Stimulated activated CD4-positive, alpha-beta T cell treated with anti-CD3 and anti-CD28 coated beads, Interleukin-12 subunit alpha, Interleukin-12 subunit beta, amount 100 ng/mL, for 48 hours (primary cell): ENCODE data around the gene ASB13.
"Not testable (repeated sequence)": the region's sequence is repeated elsewhere in the genome, so short reads cannot be mapped to it uniquely, and the experiment has no call there.

Experiments used
- DNase-seq, 3 donors: peaks; one replicate each; pipeline ENCODE4 v3.0.0-alpha.2; 2020; ENCODE audit warnings: low read depth in 2 of 3, low spot score in 1 of 3

Gene ASB13

DNA sequence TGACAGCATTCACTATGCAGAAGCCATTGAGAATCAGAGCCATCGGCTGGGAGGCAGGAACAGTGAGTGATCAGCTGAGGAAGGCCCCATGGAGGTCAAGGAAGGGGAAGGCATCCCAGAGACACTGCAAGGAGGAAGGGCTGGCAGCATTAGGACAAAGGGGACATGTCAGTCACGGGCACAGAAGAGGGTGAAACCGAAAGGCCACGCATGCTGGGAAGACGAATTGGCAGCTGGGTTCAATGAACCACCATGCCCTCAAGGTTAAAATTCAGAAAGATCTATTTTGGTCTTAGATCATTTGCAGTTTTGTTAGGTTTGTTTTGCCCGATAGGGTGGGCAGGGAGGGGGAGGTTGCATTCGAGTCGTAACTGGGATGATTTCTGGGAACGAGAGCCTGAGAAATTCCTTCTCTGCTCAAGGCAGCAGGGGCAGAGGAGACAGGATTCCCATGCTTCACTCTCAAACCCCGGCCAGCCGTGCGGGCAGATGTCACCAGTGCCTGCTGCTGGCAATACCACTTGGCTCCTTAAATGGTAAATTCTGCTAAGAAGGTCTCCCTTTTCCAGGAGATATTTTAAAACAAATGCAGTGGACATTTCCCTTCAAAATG is 57.7 kb downstream of the ASB13 start:
- DNase-seq, result no peak

DNA sequence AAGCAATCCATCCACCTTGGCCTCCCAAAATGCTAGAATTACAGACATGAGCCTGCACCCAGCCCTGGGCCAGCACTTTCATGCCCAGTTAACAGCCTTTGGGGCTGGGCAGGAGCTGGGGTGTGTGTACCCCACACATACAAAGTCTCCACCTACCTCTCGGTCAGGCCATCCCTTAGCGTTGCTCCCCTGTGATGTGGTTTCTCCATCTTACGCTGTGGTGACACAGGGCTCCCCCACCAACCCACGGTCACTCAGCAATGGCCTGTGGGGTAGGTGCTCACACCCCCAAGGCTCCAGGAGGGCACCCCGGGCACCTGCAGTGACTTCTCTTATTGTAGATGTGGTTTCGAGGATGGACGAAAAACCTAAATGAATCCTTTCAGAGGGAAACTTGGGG is 58.8 kb downstream of the ASB13 start:
- no peak for DNase-seq

DNA sequence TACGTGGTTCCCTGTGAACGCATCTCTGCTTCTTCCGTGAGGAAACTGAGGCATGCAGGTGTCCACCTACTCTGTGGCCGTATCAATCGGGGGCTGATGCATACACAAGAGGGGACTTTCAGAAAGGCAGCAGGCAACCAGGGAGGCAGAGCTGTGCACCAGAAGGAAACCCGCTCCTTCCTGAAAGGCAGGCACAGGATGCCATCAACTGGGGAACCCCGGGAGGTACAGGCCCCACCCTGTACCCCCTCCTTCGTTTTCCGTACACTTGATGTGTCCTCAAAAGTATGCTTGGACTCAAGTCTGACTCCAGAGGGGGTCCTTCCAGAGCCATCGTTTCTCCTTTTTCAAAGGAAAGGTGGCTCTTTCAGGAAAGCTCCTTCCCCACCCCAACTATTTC is 59.5 kb downstream of the ASB13 start:
- DNase-seq, result no peak

GRCh38 chr10:5606321-5606720 is 60.1 kb downstream of the ASB13 start:
- no peak for DNase-seq

GRCh38 chr10:5604961-5605360 is 61.4 kb downstream of the ASB13 start:
- DNase-seq, result no peak

GRCh38 chr10:5604236-5604925 is 62.0 kb downstream of the ASB13 start:
- no peak for DNase-seq

GRCh38 chr10:5603848-5604170 is 62.6 kb downstream of the ASB13 start:
- no peak for DNase-seq

DNA sequence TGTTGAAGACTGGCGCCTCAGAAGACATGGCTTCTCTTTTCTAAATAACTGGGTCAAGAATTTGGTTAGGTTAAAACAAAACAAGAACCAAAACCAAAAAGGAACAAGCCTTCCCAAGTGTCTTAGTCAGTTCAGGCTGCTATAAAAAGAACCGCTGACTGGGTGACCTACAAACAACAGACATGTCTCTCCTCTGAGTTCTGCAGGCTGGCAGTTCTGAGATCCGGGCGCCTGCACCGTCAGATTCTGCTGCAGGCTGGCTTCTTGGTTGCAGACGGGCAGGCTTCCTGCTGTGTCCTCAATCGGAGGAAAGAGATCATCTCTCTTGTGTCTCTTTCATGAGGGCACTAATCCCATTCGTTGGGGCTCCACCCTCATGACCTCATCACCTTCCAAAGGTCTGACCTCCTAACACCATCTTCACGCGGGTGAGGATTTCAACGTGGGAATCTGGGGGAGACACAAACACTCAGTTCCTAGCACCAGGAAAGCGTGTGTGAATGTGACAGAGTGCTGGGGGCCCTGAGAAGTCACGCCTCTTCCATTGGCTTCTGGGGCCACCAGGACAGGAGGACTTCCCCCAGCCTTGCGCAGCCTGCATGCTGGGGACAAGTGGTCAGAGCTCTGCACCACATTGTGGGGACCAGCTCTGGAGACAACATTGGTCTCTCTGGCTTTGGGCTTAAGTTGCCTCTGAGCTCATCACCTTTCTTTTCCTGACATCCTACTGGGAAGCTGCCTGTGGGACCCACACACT is 63.1 kb downstream of the ASB13 start:
- no peak for DNase-seq

DNA sequence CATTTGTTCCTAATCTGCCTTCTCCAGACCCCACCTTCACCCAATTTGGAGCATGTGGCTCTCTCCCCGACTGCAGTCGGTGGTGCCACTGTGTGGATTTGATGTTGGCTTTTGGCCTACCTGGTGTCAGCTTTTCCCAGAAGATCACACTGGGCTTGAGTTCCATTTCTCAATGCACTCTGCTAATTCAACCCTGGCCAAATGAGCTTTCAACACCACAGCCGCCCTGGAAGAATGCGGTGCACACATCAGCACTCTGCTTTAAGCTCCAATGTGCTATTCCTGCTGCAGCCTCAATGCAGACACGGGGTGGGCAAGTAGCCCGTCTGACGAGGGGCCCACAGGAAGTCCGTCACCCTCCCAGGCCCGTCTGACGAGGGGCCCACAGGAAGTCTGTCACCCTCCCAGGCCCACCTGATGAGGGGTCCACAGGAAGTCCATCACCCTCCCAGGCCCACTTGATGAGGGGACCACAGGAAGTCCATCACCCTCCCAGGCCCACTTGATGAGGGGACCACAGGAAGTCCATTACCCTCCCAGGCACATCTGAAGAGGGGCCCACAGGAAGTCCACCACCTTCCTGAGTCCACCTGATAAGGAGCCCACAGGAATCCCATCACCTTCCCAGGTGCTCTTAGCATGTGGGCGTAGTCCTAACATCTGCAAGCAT is 64.4 kb downstream of the ASB13 start:
- no peak for DNase-seq

DNA sequence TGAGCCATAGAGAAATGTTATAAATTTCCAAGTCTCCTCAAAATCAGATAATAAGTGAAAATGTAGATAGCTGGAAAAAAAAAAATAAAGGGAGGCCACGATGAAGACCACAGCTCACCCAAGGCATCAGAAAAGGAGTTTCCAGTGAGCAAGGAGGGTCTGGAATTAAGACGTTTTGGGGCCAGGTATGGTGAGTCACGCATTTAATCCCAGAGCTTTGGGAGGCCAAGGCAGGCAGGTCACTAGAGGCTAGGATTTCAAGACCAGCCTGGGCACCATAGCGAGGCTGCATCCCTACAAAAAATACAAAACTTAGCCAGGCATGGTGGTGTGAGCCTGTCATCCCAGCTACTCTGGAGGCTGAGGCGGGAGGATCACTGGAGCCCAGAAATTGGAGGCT is 65.5 kb downstream of the ASB13 start:
- DNase-seq, result no peak

DNA sequence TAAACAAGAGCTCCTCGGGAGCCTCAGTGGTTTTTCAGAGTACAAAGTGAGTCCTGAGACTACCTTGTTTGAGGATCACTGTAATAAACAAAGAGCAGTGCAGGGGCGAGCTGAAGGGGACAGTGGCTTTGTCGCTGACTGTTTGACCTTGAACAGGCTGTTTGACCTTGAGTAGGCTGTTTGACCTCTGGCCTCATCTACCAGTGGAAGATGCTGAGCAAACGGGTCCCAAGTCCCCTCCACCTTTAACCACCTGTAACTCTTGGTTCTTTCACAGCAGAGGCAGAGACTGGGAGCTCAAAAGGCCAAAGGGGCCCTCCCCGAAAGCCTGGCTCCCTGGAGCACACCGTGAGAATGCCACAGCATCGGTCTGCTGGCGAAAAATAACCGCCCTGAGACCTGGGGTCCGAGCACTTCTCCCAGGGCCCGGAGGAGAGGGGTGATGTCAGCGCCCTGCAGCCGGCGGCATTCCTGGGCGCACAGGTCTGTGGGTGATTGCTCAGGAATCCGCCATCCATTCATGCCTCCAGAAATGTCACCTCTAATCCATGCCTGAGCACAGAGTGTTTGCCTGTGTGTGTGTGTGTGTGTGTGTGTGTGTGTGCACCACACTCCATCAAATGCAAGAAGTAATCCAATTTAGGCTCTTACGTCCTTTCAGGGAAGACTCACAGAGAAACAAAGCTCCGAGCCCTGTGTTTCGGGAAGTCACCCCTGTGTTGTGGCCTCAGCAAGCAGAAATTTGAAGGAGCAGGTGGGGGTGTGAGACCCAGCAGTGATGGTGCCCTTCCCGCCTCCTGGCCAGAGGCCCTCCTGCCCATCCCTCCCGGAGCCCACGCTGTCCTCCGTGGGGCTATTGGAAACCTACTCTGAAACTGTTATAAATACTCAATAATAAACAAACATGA is 66.5 kb downstream of the ASB13 start:
- no peak for DNase-seq

DNA sequence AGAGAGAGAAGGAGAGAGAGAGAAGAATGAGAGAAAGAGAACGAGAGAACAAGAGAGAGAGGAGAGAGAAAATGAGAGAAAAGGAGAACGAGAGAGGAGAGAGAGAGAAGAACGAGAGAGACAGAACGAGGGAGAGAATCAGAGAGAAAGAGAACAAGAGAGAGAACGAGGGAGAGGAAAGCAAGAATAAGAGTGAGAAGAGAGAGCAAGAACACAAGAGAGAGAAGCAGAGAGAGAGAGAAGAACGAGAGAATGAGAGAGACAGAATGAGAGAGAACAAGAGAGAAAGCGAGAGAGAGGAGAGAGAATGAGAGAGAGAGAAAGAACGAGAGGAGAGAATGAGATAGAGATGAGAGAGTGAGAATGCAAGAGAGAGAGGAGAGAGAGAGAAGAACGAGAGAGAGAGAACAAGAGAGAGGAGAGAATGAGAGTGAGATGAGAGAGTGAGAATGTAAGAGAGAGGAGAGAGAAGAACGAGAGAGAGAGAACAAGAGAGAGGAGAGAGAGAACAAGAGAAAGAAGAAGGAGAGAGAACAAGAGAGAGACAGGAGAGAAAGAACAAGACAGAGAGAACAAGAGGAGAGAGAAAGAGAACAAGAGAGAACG is 68.2 kb downstream of the ASB13 start:
- DNase-seq, result no peak

GRCh38 chr10:5596611-5597341 is 69.6 kb downstream of the ASB13 start:
- no peak for DNase-seq

- no peak for DNase-seq
Observed at GRCh38 chr10:5595994-5596471, 70.4 kb downstream of the ASB13 start.

DNA sequence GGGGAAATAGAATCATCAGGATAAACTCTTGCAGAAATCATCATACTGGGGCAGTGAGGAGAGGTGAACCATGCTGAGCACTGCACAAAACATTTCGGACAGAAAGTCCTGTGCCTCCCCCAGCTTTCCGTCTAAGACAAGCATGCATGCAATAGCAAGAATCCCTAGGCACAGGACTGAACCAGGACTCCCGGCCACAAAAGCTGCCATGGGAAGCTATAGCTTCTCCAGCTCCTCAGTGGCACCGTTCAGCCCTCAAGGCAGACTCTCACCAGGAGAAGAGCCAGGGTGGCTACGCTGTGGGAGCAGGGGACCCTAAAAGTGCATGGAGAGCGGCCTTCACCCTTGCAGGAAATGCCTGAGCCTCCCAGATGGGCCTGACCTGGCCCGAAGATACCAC is 70.8 kb downstream of the ASB13 start:
- DNase-seq, result no peak

DNA sequence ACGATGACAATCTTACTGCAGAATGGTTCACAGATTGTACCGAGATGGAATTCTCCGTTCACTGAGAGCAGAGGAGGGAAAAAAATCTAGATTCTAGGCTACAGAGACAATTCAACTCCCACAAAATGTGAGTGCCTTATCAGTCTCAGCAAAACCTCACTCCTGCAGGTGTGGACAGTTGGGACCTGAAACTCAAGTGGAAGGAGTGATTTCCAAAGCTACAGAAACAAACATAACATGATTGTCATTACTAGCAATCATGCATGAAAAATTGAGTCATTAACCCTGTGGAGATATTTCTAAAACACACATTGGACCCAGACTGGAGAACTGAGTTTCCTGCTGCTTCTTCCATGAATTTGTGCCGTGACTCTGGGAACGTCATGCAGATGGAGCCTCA is 71.3 kb downstream of the ASB13 start:
- DNase-seq, result no peak

DNA sequence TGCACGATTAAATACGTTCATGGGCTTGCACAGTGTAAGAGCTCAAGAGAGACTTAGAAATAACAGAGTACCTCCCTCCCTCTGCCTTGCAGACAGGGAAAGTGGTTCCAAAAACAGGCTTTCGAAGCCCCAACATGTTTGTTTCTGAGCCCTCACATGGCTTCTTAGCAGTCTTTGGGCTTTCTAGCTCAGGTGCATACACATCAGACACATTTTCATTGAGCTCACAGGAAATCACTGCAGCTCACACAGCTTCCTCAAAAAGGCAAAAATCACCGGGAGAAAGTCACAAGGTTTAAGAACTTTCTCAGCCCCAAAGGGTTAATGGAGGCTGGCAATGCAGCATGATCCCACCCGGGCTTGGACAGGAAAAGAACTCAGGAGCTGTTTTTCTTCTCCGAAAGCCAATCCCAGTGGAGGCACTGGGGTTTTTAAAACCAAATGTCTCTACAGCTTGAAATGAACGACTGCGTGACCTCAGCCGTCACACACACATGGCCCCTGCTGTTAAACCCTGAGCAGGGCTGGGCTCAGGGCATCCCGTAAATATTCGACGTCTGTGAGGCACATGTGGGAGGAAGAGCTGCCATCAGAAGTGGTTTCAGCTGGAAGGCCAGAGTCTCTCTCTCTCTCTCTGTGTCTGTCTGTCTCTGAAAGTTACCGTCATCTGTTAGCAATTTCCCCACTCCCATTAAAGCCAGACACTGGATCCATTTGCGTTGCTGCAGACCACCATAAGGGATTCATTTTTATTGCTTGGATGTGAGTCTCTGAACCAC is 71.9 kb downstream of the ASB13 start:
- DNase-seq, result no peak

DNA sequence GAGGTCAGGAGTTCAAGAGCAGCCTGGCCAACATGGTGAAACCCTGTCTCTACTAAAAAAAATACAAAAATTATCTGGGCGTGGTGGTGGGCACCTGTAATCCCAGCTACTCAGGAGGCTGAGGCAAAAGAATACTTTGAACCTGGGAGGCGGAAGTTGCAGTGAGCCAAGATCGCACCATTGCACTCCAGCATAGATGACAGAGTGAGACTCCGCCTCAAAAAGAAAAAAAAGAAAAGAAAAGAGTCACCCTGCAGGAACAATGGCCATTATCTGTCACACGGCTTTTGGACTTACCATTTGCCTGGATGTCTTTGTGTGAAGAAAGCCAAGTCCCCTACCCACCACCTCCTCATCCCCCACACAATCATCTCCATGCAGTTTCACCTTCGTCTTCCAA is 73.0 kb downstream of the ASB13 start:
- not testable (repeated sequence) for DNase-seq

DNA sequence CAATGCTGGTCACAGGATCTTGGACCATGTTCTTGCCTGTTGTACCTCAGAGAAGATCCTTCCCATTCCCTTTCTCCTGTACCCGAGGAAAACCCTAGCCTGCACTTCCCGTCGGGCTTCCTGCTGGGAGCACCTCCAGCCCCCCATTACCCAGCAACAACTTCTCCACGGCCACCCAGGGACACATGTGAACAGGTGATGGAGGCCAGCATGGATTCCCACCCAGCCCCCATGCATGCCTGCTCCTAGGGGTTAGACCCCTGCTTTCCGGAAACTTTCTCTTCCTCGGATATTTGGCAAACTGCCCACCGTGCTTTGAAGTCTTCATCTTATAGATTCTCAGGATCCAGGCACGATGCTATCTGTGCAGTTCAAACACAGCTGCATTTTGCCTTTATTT is 74.3 kb downstream of the ASB13 start:
- DNase-seq, result no peak
